K562 (cell line): Measurements from ENCODE around the gene RNF214. TPM values are rescaled to one million over a fixed set of nuclear protein-coding genes. Genes with fewer than 3 reads are reported as not detected.

ENCODE experiments used
- LEF1 ChIP-seq: fragments of 450-650 bp; IDR thresholded peaks from 2 replicates; pipeline ENCODE4 v1.6.1; 2016; ENCODE audit warnings: mild to moderate bottlenecking
- SMC3 ChIP-seq: conservative IDR thresholded peaks from 2 replicates; pipeline ENCODE4 v1.6.1; 2011; ENCODE audit warnings: low read depth, low read length, improper control_type of control experiment; ENCODE audit not compliant: insufficient read depth
- SPI1 ChIP-seq: IDR thresholded peaks from 2 replicates; pipeline ENCODE4 v1.6.1; 2011; ENCODE audit warnings: low read depth, low read length, control low read depth, borderline replicate concordance
- XRCC3 ChIP-seq: fragments of 450-650 bp; IDR thresholded peaks from 2 replicates; pipeline ENCODE4 v1.6.1; 2017; ENCODE audit warnings: mild to moderate bottlenecking, moderate library complexity
- ZNF282 ChIP-seq: sonication (generic); formaldehyde crosslinking; IDR thresholded peaks from 2 replicates; pipeline ENCODE4 v1.8.1; 2023; ENCODE audit warnings: missing genetic modification reagents
- polyA plus RNA-seq, 8 experiments: library from polyadenylated mRNA; depleted of rRNA in 4 of 8; stranded (reverse) in 5 of 8; unstranded in 3 of 8; fragments of >200 nt; fragmentation: Nextera tagmentation in 2 of 8; fragmentation: Illumina TruSeq in 1 of 8; extraction: Ambion mirVana in 2 of 8; extraction: Trizol in 1 of 8; gene quantifications; 2 replicates each; pipeline versions ENCODE4 v1.2.1 to v1.2.3, GENCODE V29; 2011 to 2014; ENCODE audit warnings: inconsistent platforms in 1 of 8, missing spikeins in 1 of 8
- total RNA-seq, 7 experiments: library from RNA; depleted of rRNA in 6 of 7; stranded (reverse); fragments of >200 nt in 6 of 7; fragmentation: Illumina TruSeq in 2 of 7; extraction: Trizol in 2 of 7; gene quantifications; 2 replicates each; pipeline versions ENCODE4 v1.2.1 to v1.2.3, GENCODE V29; 2011 to 2021; ENCODE audit warnings: low replicate concordance in 1 of 7
- TF ChIP-seq, protein P1 (sequence below), 2 experiments: fragments of 450-650 bp; formaldehyde crosslinking in 1 of 2; IDR thresholded peaks; 2 replicates each; pipeline versions ENCODE4 v1.4.0 to v1.6.1; 2014 to 2020; ENCODE audit warnings: mild to moderate bottlenecking in 2 of 2, borderline replicate concordance in 1 of 2, low read depth in 1 of 2

The RNF214 gene
- total and polyA plus RNA-seq, 9 of the 15 experiments (the other 6 are each of a cell fraction or from before 2014, with no cell fraction given) = 6.6 to 24.8 (median 11.9) TPM

DNA sequence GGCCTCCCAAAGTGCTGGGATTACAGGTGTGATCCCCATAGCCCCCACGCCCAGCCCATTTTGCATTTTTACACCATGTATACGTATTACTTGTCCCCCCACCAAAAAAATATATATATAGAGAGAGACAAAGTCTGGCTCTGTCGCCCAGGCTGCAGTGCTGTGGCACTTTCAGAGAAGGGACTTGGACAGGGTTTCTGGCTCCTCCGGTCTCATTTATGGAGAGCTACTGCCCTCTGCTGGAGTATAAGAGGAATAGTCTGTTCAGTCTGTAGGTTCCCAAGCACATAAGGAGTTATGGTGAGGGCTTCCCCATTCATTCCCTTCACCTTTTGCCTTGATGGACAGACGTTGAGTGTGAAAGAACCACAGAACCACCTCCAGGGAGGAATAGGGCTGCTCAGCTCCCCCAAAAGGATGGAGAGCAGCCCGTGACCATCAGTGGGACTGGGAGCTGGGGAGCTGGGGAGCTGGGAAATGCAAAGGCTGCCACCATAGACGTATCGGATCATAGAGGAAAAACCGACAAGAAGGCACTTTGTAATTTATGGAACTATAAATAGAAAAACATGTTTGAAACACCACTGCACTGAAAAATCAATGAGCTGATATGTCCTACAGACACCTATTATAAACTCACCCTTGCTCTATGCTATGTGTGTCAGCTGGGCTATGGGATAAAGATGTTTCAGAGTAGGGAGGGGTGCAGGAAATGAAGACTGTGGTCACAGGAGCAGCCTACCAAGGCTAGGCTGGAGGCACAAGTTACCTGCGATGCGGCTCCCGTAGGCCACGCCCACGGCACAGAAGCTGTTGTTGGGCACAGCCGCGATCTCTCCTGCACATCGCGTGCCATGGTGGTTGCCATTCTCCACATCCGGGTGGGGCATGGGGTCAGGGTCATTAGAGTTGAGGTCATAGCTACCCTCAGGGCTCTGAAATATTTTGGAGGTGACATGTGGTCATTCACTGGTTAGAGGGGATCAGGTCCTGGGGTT, 5.8 kb upstream of the RNF214 start (continued):
- TF ChIP-seq, protein P1, sequence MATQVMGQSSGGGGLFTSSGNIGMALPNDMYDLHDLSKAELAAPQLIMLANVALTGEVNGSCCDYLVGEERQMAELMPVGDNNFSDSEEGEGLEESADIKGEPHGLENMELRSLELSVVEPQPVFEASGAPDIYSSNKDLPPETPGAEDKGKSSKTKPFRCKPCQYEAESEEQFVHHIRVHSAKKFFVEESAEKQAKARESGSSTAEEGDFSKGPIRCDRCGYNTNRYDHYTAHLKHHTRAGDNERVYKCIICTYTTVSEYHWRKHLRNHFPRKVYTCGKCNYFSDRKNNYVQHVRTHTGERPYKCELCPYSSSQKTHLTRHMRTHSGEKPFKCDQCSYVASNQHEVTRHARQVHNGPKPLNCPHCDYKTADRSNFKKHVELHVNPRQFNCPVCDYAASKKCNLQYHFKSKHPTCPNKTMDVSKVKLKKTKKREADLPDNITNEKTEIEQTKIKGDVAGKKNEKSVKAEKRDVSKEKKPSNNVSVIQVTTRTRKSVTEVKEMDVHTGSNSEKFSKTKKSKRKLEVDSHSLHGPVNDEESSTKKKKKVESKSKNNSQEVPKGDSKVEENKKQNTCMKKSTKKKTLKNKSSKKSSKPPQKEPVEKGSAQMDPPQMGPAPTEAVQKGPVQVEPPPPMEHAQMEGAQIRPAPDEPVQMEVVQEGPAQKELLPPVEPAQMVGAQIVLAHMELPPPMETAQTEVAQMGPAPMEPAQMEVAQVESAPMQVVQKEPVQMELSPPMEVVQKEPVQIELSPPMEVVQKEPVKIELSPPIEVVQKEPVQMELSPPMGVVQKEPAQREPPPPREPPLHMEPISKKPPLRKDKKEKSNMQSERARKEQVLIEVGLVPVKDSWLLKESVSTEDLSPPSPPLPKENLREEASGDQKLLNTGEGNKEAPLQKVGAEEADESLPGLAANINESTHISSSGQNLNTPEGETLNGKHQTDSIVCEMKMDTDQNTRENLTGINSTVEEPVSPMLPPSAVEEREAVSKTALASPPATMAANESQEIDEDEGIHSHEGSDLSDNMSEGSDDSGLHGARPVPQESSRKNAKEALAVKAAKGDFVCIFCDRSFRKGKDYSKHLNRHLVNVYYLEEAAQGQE (IDR thresholded peaks at IDR 0.05; ENCODE audit: borderline replicate concordance) = peak; percentile 75; the same call in 1 of the 2 replicates
- TF ChIP-seq, protein P1 (CRISPR knock-in tag; IDR thresholded peaks at IDR 0.05; ENCODE audit: low read depth) = no peak
- TF ChIP-seq LEF1 (no peak), SMC3 (peak; percentile 46), XRCC3 (no peak), ZNF282 (CRISPR knock-in tag) (no peak), SPI1 (0 out of 2 replicates have a peak, but pooled peaks have one; percentile 12)
